Stimulated activated CD8-positive, alpha-beta memory T cell treated with anti-CD3 and anti-CD28 coated beads, Interleukin-15, amount 100 ng/mL, for 48 hours (primary cell): Measurements from ENCODE around the gene VAMP5.
"Not testable (repeated sequence)": the region's sequence is repeated elsewhere in the genome, so short reads cannot be mapped to it uniquely, and the experiment has no call there.

Source experiments
- DNase-seq, 2 donors: peaks; one replicate each; pipeline ENCODE4 v3.0.0-alpha.2; 2020; ENCODE audit warnings: low read depth in 2 of 2

VAMP5 gene

GRCh38 chr2:85584857-85585780, 888 bp downstream of the VAMP5 start:
- DNase-seq: no peak

DNA sequence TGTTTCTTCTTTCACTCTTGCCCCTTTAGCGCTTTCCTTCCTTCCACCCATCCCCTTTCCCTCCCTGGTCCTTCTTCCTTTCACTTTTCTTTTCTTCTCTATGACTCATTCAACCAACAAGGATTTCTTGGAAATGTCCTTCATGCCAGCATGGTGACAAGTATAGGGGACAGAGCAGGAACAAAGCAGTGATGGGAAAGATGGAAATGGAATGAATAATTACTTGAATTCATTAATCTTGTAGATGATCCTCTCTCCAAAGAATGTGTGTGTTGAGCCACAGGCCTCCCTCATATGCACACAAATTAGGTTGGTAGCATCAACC, 1.5 kb downstream of the VAMP5 start:
- no peak for DNase-seq

DNA sequence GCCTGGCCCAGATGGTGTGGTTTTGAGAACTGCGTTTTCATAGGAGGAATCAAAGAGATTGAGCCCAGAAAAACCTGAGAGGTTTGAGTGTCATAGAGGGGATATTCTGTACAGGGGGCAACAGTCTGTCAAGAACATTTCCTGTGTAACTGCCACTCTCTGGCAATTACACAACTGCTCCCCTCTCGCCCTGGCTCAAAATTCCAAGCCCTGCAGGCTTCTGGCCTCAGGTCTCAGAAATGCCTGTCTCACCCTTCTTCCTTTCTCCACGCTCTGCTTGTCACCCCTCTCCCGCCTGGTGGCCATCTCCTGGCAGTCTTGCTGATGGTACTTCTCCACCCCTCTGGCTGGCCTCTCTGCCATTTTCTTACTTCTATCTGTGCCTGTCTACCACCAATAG, 4.0 kb downstream of the VAMP5 start:
- no peak for DNase-seq

- no peak for DNase-seq
Observed at GRCh38 chr2:85588645-85589044, 4.4 kb downstream of the VAMP5 start.

- DNase-seq: no peak
Observed at GRCh38 chr2:85589181-85589580, 5.0 kb downstream of the VAMP5 start.

DNA sequence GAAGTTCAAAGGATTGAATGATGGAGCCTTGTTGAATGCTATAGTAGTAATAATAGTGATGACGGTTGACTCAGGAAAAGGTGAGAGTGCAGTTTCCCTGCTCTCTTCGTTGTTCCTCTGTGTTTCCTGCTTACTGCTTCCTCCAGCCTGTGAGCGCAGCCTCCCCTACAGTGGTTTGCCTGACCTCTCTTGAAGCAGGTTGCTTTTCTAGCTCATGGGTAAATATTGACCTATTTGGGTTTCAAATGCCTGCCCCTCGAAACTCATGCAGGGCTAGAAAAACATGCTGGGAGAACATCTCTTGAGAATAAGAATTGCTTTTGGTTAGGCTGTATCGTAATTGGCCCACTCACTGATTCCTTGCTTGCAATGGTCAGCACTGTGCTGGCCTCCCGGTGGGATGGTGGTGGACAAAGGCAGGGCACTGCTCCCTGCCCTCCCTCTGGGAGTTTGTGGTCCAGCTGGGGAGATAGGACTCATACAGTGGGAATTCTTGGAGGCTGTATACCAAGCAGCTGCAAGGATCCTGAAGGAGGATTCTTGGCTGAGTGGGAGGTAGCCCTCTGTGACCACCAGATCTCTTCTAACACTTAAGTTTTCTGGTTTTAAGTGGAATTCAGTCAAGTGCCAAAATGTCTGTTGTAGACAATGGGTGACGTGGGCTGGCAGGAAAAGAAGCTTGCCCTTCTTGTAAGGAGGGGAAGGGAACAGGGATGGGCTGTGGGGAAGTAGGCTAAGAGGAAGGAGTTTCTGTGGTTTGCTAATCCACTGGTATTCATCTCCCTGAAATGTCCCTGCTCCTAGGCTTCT, 6.0 kb downstream of the VAMP5 start:
- DNase-seq: no peak

GRCh38 chr2:85590950-85591349, 6.7 kb downstream of the VAMP5 start:
- DNase-seq: no peak

- no peak for DNase-seq
Observed at GRCh38 chr2:85591563-85591962, 7.3 kb downstream of the VAMP5 start.

DNA sequence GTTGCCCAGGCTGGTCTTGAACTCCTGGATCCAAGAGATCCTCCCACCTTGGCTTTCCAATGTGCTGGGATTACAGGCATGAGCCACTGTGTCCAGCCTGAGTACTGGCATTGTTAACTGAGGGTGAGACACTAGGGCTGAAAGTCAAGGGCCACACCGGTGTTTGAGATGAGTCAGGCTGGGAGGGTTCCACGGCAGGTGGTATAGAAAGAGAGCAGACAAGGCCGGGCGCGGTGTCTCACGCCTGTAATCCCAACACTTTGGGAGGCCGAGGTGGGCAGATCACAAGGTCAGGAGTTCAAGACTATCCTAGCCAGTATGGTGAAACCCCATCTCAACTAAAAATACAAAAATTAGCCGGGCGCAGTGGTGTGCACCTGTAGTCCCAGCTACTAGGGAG, 8.1 kb downstream of the VAMP5 start:
- not testable (repeated sequence) for DNase-seq

DNA sequence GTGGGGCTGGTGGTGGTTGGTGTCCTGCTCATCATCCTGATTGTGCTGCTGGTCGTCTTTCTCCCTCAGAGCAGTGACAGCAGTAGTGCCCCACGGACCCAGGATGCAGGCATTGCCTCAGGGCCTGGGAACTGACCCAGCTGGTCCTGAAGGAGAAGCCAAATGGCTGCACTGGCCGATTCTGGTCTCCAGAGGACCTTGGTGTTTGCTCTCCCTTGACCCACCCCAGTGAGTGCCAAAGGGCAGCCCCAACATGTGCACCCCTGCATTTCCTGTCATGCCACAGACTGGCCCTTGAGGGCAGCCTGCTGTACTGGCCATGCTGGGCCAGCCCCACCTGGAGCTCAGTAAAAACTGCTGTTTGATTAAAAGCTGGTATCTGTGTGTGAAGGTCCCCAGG, 8.8 kb downstream of the VAMP5 start:
- DNase-seq: no peak

DNA sequence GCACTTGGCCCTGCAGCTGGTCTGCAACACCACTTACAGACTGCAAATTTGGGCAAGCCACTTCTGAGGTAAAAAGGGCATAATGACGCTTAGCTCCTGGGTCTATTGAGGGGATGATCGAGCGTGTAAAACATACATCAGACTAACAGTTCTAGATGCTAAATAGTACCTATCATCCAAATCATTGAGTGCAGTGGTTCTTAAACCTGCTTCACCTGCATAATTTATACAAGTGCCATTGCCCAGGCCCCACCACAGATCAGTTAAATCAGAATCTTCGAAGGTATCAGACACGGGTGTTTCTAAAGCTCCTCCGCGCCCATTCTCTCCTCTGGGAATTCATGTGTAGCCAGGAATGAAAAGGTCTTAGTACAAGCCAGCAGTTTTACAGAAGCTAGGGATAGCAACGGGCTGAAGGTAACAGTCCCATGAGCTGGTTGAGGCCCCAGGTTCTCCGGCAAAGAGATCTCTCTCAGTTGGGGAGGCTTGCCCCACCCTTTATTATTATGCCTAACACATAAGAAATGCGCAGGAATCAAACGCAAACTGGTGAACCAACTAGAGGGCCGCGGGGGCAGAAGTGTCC, 10.6 kb downstream of the VAMP5 start:
- no peak for DNase-seq

DNA sequence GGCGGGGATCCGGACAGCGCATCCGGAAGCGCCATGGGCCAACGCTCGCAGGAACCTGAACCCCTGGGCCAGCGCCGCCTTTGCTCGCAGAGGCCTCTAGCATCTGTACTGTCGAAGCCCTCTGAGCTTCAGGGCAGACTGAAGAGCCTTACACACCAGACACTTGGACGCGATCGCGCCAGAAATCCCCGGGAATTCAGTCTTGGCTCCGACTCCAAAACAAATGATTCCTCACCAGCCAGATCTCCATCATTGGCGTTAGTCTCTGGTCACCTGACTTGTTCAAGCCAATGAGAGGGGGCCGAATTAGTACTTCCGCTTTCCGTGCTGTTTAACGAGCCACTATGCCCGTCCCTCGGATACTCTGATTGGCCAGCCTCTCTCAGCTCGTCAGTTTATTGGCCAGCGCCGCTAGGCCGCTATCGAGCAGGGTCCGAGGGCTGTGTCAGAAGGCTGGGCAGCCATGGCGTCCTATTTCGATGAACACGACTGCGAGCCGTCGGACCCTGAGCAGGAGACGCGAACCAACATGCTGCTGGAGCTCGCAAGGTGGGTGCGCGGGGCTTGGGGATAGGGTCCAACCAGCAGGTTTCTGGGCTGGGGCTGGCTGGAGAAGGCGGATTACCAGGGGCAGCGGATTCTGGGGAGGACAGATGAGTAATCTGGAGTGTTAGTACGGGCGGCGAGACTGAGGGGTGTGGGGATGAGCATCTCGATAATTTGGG, 11.2 kb downstream of the VAMP5 start, which contains the start of gene RNF181:
RNF181 (plus strand) TSS at position 445 of the 725 bp plus-strand sequence; CDS start at position 464, 19 bp downstream.
- DNase-seq: peak; percentile 87

DNA sequence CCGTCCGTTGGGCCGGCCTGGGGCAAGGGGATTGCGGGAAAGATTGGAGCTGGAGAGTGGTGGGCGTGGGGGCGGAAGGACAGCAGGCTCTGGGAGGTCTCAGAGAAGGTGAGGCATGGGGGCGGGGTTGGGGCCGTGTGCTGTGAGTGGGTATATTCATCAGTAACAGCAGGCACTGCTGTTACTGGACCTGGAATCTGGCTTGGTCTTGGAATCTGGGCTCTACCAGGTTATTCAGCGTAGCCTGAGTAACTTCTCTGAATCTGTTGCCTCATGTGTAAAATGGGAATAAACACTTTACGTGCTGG, 11.7 kb downstream of the VAMP5 start:
- DNase-seq: no peak

GRCh38 chr2:85596486-85597143, 12.4 kb downstream of the VAMP5 start:
- no peak for DNase-seq

- no peak for DNase-seq
Observed at GRCh38 chr2:85597241-85597640, 13.0 kb downstream of the VAMP5 start.

- DNase-seq: no peak
Observed at GRCh38 chr2:85598594-85599340, 14.5 kb downstream of the VAMP5 start.

DNA sequence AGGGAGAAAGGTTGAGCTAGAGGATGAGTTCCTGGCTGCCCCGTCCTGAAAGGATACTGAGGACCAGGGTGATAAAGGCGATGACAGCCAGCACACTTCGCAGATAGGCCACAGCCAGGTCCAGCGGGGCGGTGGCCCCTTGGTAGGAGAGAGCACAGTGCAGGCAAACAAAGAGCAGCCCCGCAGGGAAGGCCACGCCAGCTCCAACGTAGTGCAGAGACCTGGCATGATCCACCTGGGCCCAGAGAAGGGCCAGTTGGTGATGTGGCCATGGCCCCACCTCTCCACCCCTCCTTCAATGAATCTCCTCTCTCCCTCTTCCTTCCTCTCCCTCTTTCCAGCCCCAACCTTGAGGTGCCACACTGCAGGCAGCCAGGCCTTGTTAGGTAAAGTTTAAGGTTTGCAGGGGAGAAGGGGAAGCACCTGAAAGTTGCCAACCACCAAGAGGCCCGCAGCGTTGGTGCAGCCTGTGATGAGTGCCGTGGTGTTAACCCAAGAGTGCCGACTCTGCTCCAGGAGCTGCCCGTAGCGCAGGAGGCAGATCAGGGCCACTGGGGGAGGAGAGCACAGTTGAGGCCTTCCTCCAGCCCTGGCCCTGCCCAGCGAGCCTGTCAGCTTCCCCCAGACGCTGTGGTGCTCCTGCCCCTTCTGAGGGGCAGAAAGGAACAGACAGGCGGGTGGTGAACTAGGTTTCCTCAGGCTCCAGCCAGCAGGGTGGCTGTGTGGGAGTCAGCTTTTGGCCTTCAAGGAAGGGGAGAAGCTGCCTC, 15.4 kb downstream of the VAMP5 start:
- no peak for DNase-seq

- DNase-seq: no peak
Observed at GRCh38 chr2:85600235-85600575, 16.0 kb downstream of the VAMP5 start.

- no peak for DNase-seq
Observed at GRCh38 chr2:85600951-85601770, 16.9 kb downstream of the VAMP5 start.
